Smooth muscle cell (in vitro differentiated cells): ENCODE data around the gene SLMAP. TPM values are rescaled to one million over a fixed set of nuclear protein-coding genes. Genes with fewer than 3 reads are reported as not detected.

ENCODE experiments used
- DNase-seq: peaks from one replicate; lab custom pipeline; 2025; ENCODE audit not compliant: unreplicated experiment; lab: John Stamatoyannopoulos, UW
- H2AFZ ChIP-seq: fragments of 200-600 bp; sonication (generic); 2 replicates; pipeline ENCODE4 v1.6.0; 2016; ENCODE audit warnings: antibody characterized with exemption, low read depth, mild to moderate bottlenecking
- H3F3A ChIP-seq: fragments of 200-600 bp; sonication (generic); 2 replicates; pipeline ENCODE4 v1.6.0; 2017; ENCODE audit warnings: antibody characterized with exemption, low read depth
- H3K27ac ChIP-seq: fragments of 200-600 bp; sonication (generic); 2 replicates; pipeline ENCODE4 v1.5.1; 2016; ENCODE audit warnings: low read depth, mild to moderate bottlenecking
- H3K27me3 ChIP-seq: fragments of 200-600 bp; sonication (generic); 2 replicates; pipeline ENCODE4 v1.6.1; 2016; ENCODE audit warnings: low read depth, mild to moderate bottlenecking
- H3K36me3 ChIP-seq: fragments of 200-600 bp; sonication (generic); 2 replicates; pipeline ENCODE4 v1.5.1; 2016; ENCODE audit warnings: low read depth
- H3K4me1 ChIP-seq: fragments of 200-600 bp; sonication (generic); 2 replicates; pipeline ENCODE4 v1.5.1; 2016; ENCODE audit warnings: low read depth
- H3K4me2 ChIP-seq: fragments of 200-600 bp; sonication (generic); 2 replicates; pipeline ENCODE4 v1.6.0; 2016; ENCODE audit warnings: mild to moderate bottlenecking
- H3K4me3 ChIP-seq: fragments of 200-600 bp; sonication (generic); 2 replicates; pipeline ENCODE4 v1.5.1; 2016; ENCODE audit warnings: mild to moderate bottlenecking
- H3K79me2 ChIP-seq: fragments of 200-600 bp; sonication (generic); 2 replicates; pipeline ENCODE4 v1.6.0; 2016; ENCODE audit warnings: low read depth, mild to moderate bottlenecking
- H3K9ac ChIP-seq: fragments of 200-600 bp; sonication (generic); 2 replicates; pipeline ENCODE4 v1.6.0; 2016; ENCODE audit warnings: low read depth
- H3K9me3 ChIP-seq: fragments of 200-600 bp; sonication (generic); replicated peaks from 2 replicates; pipeline ENCODE4 v1.5.1; 2016; ENCODE audit warnings: low read depth
- H4K20me1 ChIP-seq: fragments of 200-600 bp; sonication (generic); 2 replicates; pipeline ENCODE4 v1.6.0; 2016; ENCODE audit warnings: low read depth
- CTCF ChIP-seq: fragments of 200-600 bp; sonication (generic); IDR thresholded peaks from 2 replicates; pipeline ENCODE4 v1.5.1; 2017; ENCODE audit warnings: borderline replicate concordance, mild to moderate bottlenecking, antibody characterized with exemption; ENCODE audit not compliant: insufficient read depth, poor library complexity, severe bottlenecking
- WGBS: methylation state at CpG from one replicate; pipeline ENCODE4 v1.1.7; 2016; ENCODE audit warnings: low lambda C conversion rate; 5-methylcytosine and 5-hydroxymethylcytosine counted together
- polyA plus RNA-seq: library from polyadenylated mRNA; unstranded; fragments of >200 nt; fragmentation: Nextera tagmentation; extraction: Ambion mirVana; gene quantifications from 2 replicates; pipeline ENCODE4 v1.2.1, GENCODE V29; 2016
- total RNA-seq: library from RNA; depleted of rRNA; stranded (reverse); fragments of >200 nt; gene quantifications from 2 replicates; pipeline ENCODE4 v1.2.3, GENCODE V29; 2014

SLMAP gene
- total and polyA plus RNA-seq, 2 experiments from 2014 or later: 19.9 to 42.8 TPM

GRCh38 chr3:57808961-57809608 lies 53.0 kb downstream of the SLMAP start:
- H3K4me2 ChIP-seq: no peak overlapping the region
- no peak overlapping the region for H3K4me3 ChIP-seq
- H4K20me1 ChIP-seq: peaks cover 98% of the 10 kb centered on the region
- no peak overlapping the region for H3K9ac ChIP-seq
- H3K27me3 ChIP-seq: no peaks in the 10 kb centered on the region
- no peak overlapping the region for H2AFZ ChIP-seq
- peaks cover 78% of the 10 kb centered on the region for H3K79me2 ChIP-seq
- WGBS: 82% methylated on average over 8 of the region's 8 CpGs
- peaks cover under 1% of the 10 kb centered on the region for H3K4me1 ChIP-seq
- H3K27ac ChIP-seq: no peak overlapping the region
- H3F3A ChIP-seq: no peaks in the 10 kb centered on the region
- H3K9me3 ChIP-seq: no peaks in the 10 kb centered on the region
- TF ChIP-seq CTCF: no peak
- no peak for DNase-seq
- H3K36me3 ChIP-seq: no peaks in the 10 kb centered on the region

- no peaks in the 10 kb centered on the region for H3K27me3 ChIP-seq
- H3K4me2 ChIP-seq: no peak overlapping the region
- no peaks in the 10 kb centered on the region for H3K36me3 ChIP-seq
- no peak overlapping the region for H3K27ac ChIP-seq
- H3K9ac ChIP-seq: no peak overlapping the region
- no peak overlapping the region for H2AFZ ChIP-seq
- 48% methylated on average over 5 of the region's 5 CpGs for WGBS
- H3K4me1 ChIP-seq: no peaks in the 10 kb centered on the region
- no peak overlapping the region for H3K4me3 ChIP-seq
- peaks cover 77% of the 10 kb centered on the region for H3K79me2 ChIP-seq
- no peaks in the 10 kb centered on the region for H3K9me3 ChIP-seq
- peaks cover 98% of the 10 kb centered on the region for H4K20me1 ChIP-seq
- TF ChIP-seq CTCF: no peak
- no peaks in the 10 kb centered on the region for H3F3A ChIP-seq
- DNase-seq: no peak
These were observed 53.5 kb downstream of the SLMAP start for GRCh38 chr3:57809609-57809968.

GRCh38 chr3:57810048-57810447 lies 53.9 kb downstream of the SLMAP start:
- 92% methylated on average over 7 of the region's 7 CpGs for WGBS
- DNase-seq: no peak
- no peak overlapping the region for H3K9ac ChIP-seq
- H3K27ac ChIP-seq: no peak overlapping the region
- no peaks in the 10 kb centered on the region for H3K4me1 ChIP-seq
- H3F3A ChIP-seq: no peaks in the 10 kb centered on the region
- H3K4me2 ChIP-seq: no peak overlapping the region
- no peaks in the 10 kb centered on the region for H3K27me3 ChIP-seq
- H3K4me3 ChIP-seq: no peak overlapping the region
- TF ChIP-seq CTCF: no peak
- H3K79me2 ChIP-seq: peaks cover 76% of the 10 kb centered on the region
- peaks cover 98% of the 10 kb centered on the region for H4K20me1 ChIP-seq
- H3K36me3 ChIP-seq: no peaks in the 10 kb centered on the region
- H2AFZ ChIP-seq: no peak overlapping the region
- no peaks in the 10 kb centered on the region for H3K9me3 ChIP-seq
